Stimulated activated CD8-positive, alpha-beta memory T cell treated with anti-CD3 and anti-CD28 coated beads, Interleukin-15, amount 100 ng/mL, for 24 hours (primary cell): ENCODE data around the gene SLC27A5.

Source experiments
- DNase-seq: peaks from one replicate; pipeline ENCODE4 v3.0.0-alpha.2; 2020; ENCODE audit warnings: low read depth

SLC27A5 gene, protein sequence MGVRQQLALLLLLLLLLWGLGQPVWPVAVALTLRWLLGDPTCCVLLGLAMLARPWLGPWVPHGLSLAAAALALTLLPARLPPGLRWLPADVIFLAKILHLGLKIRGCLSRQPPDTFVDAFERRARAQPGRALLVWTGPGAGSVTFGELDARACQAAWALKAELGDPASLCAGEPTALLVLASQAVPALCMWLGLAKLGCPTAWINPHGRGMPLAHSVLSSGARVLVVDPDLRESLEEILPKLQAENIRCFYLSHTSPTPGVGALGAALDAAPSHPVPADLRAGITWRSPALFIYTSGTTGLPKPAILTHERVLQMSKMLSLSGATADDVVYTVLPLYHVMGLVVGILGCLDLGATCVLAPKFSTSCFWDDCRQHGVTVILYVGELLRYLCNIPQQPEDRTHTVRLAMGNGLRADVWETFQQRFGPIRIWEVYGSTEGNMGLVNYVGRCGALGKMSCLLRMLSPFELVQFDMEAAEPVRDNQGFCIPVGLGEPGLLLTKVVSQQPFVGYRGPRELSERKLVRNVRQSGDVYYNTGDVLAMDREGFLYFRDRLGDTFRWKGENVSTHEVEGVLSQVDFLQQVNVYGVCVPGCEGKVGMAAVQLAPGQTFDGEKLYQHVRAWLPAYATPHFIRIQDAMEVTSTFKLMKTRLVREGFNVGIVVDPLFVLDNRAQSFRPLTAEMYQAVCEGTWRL

DNA sequence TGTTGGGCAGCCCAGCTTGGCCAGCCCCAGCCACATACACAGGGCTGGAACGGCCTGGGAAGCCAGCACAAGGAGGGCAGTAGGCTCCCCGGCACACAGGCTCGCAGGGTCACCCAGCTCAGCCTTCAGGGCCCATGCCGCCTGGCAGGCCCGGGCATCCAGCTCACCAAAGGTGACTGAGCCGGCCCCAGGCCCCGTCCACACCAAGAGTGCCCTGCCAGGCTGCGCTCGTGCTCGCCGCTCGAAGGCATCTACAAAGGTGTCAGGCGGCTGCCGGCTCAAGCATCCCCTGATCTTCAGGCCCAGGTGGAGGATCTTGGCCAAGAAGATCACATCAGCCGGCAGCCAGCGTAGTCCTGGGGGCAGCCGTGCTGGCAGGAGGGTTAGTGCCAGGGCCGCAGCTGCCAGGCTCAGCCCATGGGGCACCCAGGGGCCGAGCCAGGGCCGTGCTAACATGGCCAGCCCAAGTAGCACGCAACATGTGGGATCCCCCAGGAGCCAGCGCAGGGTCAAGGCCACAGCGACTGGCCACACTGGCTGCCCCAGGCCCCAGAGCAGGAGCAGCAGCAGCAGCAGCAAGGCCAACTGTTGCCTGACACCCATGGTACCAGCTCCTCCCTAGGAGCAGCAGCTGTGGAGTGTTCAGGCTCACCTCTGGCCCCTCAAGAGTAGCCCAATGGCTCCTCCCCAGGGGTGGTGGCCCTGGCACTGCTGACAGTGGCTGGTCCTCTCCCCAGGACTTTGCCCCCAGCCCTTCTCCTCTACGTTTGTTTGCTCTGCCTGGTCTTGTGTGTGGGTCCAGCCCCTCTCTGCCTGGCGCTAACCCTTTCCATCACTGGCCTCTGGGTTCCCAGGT is at the start of gene SLC27A5:
Gene SLC27A5, minus strand, starts transcription at position 640 of the 856 bp plus-strand sequence. Its CDS starts 37 bp downstream, at position 603.
- DNase-seq, result no peak

DNA sequence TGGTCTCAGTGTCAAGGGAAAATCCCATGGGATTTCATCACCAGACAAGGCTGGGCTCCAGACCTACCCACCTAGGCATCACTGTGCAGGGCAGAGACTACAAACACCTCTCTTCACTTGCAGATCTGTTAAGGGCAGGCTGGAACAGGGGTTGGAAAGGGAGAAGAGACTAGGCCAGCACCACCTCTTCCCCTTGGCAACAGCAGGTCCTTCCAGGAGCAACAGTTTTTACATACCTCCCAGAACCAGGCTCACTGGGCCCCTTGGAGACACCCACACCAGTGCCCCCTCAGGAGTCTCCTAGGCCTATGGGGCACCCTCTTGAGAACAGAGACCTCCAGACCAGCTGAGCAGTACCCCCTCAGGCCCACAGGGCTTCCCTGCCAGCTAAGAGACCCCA is 49.1 kb upstream of the SLC27A5 start:
- DNase-seq, result no peak

DNA sequence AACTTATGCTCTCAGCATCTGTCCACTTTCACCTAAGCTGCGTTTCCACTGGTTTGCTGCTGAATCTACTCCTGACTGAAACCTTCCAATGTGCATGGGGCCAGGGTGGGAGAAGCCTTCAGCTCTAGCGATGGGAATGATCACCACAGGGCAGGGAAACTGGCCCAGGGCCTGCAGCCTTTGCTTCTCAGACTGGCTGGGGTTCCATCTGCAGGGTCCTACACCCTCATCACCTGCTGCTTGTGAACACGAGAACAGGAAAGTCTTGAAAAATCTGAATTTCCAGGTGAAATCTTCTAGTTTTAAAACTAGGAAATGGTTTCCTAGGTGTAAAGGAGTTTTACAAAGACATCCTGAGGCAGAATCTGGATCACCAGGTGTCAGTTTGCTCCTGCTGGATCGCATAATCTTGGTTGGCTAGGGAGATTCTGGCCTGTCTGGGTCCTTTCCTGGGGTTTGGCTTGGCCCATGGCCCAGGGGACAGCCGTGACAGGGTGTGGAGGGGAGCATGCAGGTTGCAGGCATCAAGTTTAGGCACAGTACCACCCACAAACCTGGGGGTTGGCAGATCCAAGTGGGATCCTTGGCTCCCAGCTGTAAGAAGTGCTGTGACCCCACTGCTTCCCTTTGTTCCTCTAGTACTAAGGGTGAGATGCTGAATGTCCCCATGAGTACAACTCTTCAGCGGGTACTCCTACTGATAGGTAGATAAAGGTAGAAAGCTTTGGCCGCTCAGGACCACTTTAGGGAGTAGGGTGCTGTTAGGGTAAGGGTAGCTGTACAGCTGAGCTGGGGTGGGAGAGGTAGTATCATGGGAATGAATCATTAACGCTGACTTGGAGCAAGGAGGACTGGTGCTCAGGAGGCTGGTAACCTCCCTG is 48.5 kb upstream of the SLC27A5 start:
- no peak for DNase-seq

DNA sequence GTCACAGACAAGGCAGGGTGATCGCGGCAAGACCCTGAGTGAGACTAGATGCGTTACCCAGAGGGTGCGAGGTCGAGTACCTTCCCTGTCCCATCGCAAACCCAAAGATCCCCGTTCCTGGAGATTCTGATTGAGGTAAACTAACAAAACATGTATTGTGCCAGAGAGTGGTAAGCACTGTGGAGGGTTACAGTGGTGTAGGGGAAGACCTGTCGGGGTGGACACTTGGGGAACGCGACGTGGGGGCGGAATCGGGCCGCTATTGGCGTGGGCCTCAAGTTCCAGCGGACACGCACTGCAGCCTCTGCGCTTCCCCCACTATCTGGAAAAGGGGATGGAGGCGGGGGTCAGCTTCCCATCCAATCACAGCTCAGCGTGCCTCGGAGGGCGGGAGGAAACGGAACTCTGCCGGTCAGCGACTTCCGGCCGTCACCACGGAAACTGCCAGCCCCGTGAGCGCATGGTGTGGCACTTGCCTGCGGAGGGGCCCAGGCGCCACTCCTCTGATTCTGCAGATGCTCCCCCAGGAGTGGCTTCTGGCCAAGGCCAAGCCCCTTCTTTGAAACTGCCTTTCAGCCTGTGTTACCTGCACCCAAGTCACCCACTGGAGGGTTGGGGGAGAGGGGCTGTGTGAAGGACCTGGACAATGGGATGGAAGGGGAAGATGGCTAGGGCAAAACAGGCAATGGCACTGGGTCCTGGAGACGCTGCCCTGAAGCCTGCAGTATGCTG is 47.6 kb upstream of the SLC27A5 start:
- peak; percentile 57 for DNase-seq

DNA sequence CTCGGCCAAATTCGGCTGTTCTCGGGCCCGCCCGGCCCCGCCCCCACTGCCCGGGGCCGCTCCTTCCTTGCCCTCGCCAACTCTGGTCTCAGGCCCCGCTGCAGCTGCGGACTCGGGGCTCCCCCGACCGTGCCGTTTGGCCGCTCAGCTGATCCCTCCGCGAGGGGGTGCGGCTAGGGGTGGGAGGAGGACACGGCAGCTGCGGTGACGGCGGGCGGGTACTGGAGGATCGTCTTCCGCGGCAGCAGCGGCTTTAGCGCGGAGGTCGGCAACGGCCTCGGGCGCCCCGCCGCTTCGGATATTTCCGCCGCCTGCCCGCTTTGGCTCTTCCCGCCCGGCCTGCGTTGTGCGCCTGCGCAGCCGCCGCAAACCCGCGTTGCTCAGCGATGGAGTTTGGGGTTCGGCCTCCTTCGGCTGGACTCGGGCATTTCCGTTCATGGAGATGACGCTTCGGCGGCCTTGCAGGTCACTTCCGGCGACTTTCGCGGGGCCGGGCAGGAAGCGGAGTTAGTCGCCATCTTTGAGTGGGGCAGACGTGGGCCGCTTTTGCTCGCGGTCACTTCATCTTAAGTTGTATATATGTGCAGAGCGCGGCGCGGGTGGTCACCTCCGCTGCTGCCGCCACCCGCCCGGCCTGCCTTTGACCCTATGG is 47.0 kb upstream of the SLC27A5 start:
- peak; percentile 97 for DNase-seq

DNA sequence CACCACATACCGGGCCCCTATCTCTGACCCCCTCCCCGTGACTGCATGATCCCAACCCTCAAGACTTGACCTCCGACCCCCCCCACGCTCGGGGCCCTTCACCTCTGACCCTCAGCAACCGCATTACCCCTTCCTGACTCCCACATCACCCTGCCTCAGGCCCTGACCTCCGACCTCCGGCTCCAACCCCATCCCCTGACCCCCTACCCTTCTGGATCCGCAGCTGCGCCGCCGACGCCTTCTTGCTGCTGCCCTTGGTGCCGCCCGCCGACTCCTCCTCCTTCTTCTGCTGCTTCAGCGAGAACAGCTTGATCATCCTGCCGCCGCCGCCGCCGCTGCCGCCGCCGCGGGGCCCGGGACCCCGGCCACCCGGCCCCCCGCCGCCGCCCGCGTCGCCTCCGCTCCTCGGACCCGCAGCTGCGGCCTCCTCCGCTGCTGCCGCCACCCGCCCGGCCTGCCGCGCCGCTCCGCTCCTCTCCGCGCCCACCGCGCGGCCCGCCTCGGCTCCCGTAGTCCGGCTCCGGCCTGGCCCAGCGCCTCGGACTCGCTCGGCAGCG is 46.4 kb upstream of the SLC27A5 start, which contains the start of gene UBE2M:
Gene UBE2M, minus strand, starts transcription at position 546 of the 557 bp plus-strand sequence. Its CDS starts 230 bp downstream, at position 316.
- DNase-seq, result no peak

DNA sequence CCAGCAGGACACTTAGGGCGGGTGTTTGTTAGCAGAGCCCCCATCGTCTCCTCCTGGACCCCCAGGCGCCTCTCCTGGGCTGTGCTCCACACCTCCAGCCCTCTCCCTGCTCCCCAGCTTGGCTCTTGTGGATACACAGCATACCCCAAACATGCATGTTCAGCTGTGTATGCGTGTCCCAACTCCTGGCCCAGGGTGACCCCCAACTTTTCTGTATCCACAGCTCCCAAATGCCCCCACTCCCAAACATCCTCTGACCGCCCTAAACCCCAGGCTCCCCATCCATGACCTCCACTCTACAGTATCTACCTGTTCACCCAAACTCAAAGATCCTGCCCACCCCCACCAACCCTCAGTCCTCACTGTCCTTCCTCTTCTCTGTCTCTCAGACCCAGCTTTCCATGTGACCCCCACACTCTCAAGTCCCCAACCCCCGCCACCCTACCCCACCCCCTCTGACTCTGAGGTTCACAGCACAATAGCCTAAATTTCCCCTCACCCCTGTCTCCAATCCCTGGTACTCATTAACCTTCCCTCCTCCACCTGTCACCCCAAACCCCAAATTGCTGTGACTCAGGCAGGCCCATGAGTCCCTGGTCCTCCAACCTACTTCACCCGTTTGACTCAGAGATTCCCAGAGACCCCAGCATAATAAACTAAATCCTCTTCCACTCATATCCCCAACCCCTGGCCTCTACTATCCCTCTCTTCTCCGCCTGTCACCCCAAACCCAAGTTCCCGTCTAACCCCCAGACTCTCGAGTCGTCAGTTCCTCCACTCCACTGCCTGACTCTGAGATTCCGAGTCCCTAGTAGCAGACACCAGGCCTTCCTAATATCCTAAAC is 45.7 kb upstream of the SLC27A5 start:
- no peak for DNase-seq

DNA sequence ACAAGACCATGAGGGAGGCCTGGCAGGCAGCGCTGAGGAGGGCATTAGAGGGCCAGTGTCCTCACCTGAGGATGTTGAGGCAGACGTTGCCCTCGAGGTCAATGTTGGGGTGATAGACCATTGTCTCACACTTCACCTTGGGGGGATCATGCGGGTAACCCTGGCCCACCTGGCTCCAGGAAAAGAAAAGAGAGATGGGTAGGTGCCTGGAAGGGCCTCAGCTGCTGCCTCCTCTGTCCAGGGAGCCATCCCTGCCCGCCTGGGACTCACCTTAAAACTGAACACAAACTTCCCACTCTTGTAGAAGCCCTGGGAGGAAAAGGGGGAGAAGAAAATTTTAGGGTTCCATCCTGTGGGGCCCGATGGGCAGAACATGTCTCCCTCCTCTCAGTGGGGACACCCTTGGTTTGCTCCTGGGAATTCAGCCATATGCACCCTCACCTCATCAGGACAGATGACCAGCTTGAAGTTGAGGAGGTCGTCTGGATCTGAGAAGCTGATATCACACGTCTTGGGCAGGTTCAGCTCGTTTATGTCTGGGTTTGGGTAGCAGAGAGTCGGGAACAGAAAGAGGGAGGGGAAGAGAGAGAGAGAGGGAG is 44.9 kb upstream of the SLC27A5 start:
- no peak for DNase-seq

DNA sequence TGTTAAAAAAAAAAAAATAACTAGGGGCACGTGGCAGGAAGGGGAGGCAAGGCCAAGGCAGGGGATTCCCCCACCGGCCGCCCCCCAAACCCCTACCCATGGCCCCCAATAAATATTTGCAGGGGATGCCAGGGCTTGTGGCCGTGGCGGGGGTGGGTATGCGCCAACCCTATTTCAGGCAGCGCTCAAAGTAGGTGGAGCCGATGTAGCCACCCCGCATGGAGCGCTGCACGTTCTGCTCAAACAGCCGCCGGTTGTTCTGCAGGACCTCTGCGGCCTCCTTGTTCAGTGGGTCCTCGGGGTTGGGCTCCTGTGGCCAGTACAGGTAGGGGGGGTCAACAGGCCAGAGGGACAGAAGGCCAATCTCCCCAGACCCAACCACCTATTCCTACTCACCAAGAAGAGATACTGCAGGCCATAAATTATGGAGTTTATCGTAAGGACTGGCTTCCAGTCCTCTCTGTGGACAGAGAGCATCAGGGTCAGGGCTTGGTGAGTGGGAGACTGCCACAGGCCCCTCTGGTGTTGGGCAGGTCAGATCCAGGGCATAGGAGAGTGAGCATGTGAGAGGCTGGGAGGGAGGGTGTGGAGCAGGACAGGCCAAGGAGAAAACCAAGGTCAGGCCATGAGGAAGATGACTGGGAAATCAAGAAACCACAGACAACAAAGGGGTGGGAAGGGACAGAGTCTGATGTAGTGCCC is 44.3 kb upstream of the SLC27A5 start:
- no peak for DNase-seq

DNA sequence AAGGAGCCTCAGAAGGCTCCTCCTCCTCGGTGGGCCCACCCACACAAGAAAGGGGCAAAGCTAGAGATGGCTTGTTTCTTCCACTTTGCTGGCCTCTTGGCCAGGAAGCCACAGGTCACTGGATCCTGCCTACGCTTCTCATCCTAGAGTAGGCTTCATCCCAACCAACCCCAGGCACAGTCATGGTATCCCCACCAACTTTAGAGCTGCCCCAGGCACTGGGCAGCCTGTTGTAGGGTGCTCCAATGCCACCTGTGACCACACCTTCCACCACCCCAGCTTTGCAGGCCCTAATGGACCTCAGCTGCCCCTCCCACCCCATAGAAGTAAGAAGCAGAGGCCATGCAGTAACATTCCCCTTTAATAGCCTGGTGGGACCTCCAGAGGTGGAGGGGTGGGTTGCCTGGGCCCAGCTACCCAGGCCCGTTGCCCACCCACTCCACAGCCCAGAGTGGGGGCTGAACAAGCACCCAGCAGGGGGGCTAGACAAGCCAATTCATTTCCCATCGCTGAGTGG is 43.6 kb upstream of the SLC27A5 start:
- DNase-seq, result no peak

DNA sequence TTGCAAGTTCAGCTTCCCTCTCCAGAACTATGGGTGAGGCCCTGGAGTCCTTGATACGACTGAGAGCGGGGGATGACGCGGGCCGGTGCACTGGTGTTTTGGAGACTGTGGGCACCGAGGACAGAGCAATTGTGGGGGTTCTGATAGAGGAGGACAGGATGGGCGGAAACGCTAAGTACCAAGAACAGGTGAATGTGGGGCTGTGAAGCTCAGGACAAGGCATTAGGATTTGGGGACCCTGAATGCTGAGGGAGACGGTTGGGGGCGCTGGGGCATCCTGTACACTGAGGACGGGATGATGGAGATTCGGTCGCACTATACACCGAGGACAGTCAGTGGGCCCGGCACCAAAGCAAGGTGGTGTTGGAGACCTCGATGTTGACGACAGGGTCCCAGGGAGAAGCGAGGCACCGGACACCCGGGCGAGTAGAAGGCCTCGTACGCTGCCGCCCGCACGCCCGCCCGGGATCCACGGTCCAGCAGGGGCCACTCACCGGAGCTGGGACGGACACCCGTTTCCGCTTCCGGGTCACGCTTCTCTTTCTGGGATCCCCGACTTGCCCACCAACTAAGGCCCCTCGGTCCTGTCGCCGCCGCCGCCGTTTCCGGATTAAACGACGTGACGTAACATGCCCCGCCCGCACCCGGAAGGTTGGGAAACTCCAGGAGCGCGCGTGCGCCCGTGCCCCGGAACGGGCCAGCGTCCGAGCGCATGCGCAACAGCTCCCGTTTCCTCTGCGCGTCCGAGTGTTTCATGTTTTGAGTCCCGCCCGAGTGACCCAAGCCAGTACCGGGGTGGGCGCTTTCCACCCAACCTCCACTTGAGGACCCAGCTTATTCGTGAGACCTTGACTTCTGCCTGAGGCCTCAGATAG is 42.9 kb upstream of the SLC27A5 start, which contains the start of gene CHMP2A:
Gene CHMP2A, minus strand, starts transcription at position 612 of the 875 bp plus-strand sequence. CDS start 893 bp downstream, outside the sequence.
- DNase-seq, result peak; percentile 98

DNA sequence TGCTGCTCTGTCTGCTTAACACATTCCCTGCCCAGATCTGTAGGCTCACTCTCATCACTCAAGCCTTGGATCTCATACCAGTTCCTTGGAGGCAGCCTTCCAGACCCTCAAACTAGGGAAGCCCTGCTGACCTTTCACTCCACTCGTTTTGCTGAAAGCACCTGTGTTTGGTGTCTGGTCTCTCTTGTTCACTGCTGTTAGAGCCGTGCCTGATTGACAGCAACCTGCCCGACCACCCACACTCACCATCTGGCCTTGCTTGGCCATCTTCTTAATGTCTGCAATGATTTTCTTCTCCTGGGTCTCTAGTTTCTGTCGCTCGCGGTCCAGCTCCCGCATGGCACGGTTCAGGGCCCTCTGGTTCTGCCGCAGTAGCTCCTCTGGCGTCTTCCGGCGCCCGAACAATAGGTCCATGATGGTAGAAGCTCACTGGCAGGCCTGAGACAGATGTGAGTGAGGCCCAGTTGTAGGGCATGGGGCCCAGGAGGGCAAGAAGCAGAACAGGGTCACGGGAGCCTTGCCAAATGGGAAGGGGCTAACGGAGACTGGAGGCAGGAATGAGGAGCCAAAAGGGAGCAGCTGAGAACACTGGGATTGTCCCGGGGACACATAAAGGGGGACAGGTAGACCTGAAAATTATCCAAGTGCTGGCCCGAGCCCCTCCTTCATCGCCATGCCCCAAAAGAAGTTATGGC is 42.2 kb upstream of the SLC27A5 start:
- no peak for DNase-seq

DNA sequence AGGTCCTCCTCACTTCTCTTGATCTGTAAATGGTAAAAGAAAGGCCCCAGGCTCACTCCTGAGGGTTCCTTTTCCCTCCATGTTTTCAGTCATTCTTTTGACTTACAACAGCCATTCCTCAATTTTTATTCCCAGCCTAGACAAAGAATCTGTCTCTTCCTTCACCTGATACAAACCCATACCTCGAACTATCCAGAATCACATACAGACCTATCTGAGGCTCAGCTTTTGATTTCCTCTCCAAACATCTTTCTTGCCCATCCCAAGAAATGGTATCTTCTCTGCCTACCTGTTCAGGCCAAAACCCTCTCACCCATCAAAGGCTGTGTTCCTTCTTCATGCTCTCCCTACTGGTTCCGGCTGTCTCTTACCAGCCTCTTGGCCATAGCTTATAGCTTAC is 40.9 kb upstream of the SLC27A5 start:
- no peak for DNase-seq

DNA sequence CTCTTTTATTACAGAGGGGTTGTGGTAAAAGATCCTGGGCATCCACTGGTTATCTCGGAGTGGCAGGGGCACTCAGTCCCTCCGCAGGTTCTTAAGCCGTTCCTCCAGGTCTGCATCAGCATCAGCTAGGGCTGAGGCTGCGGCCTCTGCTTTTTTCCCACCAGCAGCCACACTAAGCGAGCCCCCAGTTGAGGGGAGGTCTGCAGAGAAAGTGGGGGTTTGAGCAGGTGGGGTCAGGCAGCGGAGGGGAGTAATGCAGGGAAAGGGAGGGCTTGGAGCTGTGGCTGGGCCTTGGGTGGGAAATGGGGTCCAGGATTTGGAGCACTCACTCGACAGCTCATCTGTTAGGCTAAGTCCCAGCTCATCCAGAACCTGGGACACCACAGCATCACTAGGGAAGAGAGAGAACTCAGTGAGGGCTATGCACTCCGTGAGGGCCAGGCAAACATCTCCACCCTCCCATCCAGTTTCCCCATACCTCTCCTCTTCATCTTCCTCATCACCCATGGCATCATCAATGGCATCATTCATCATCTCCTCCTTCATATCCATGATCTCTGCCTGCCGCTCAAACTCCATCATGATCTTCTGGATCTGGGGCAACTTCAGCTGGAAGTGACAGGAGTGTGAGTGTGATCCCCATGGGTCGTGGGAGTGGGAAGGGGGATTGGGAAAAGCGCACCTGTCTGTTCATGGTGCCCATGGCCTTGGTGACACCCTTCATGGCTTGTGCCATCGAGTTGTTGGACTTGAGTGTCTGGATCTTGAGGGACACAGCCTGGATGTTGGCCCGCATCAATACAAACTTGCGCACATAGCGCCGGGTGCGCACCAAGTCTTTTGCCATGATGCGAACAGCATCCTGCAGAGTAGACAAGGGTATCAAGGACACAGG is 40.0 kb upstream of the SLC27A5 start:
- DNase-seq, result no peak

DNA sequence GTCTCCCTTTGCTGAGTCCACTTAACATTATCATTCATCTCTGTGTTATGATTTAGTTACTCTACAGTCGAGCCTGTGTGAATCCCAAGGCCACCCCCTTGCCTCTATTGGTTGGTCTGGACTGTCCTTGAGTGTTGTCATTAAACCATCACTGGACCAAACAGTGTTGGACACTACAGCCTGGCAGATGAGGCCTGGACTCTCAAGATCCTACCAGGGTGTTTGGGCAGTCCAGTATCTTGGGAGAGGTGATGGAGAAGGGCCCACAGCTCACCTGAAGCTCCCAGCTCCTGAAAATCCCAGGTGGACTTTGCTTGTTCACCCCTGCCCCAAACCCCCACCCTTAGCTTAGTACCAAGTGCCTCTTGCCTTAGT is 39.3 kb upstream of the SLC27A5 start:
- no peak for DNase-seq
